H1 (cell line): ENCODE measurements around the gene MORC2.

Experiments
- ATF2 ChIP-seq: IDR thresholded peaks from 2 replicates; pipeline ENCODE4 v1.6.1; 2012; ENCODE audit warnings: low read length, inconsistent platforms
- ATF3 ChIP-seq: IDR thresholded peaks from 2 replicates; pipeline ENCODE4 v1.6.1; 2011; ENCODE audit warnings: low read depth, mild to moderate bottlenecking, low read length; ENCODE audit not compliant: insufficient read depth
- BRCA1 ChIP-seq: IDR thresholded peaks from 2 replicates; pipeline ENCODE4 v1.6.1; 2012; ENCODE audit warnings: low read depth, low read length, improper control_type of control experiment
- CTCF ChIP-seq, 3 experiments: IDR thresholded peaks; 1 replicate in 2 of 3; 2 replicates in 1 of 3; pipeline versions ENCODE4 v1.5.1 to v1.6.1; 2011; ENCODE audit warnings: low read length in 3 of 3, mild to moderate bottlenecking in 3 of 3, inconsistent platforms in 2 of 3, low read depth in 1 of 3, moderate library complexity in 1 of 3; ENCODE audit not compliant: insufficient read depth in 1 of 3; ENCODE audit errors: control extremely low read depth in 1 of 3
- EGR1 ChIP-seq: IDR thresholded peaks from 2 replicates; pipeline ENCODE4 v1.6.1; 2011; ENCODE audit warnings: low read depth, low read length, borderline replicate concordance
- EP300 ChIP-seq, 2 experiments: IDR thresholded peaks; 1 replicate in 1 of 2; 2 replicates in 1 of 2; pipeline ENCODE4 v1.6.1; 2011 to 2012; ENCODE audit warnings: low read depth in 2 of 2, low read length in 2 of 2, mild to moderate bottlenecking in 2 of 2, borderline replicate concordance in 1 of 2, inconsistent platforms in 1 of 2, moderate library complexity in 1 of 2
- EZH2 ChIP-seq: fragments of 200-600 bp; sonication (generic); IDR thresholded peaks from 2 replicates; pipeline ENCODE4 v1.7.1; 2012; ENCODE audit warnings: low read depth, mild to moderate bottlenecking, moderate library complexity, low read length, inconsistent platforms; ENCODE audit not compliant: severe bottlenecking
- POLR2A ChIP-seq, 2 experiments: IDR thresholded peaks; 1 replicate in 1 of 2; 2 replicates in 1 of 2; pipeline ENCODE4 v1.6.1; 2011; ENCODE audit warnings: low read depth in 2 of 2, low read length in 2 of 2, mild to moderate bottlenecking in 2 of 2; ENCODE audit errors: control extremely low read depth in 1 of 2
- SRF ChIP-seq: IDR thresholded peaks from 2 replicates; pipeline ENCODE4 v1.6.1; 2011; ENCODE audit warnings: mild to moderate bottlenecking, low read depth, low read length, moderate library complexity
- SUZ12 ChIP-seq: fragments of 200-600 bp; sonication (generic); IDR thresholded peaks from 2 replicates; pipeline ENCODE4 v1.6.1; 2012; ENCODE audit warnings: mild to moderate bottlenecking, inconsistent platforms, low read length, moderate library complexity, mixed read lengths
- TAF1 ChIP-seq: IDR thresholded peaks from 2 replicates; pipeline ENCODE4 v1.6.1; 2011; ENCODE audit warnings: mild to moderate bottlenecking, low read depth, low read length
- TCF12 ChIP-seq: IDR thresholded peaks from 2 replicates; pipeline ENCODE4 v1.6.1; 2011; ENCODE audit warnings: low read depth, mild to moderate bottlenecking, low read length
- YY1 ChIP-seq: IDR thresholded peaks from 2 replicates; pipeline ENCODE4 v1.6.1; 2011; ENCODE audit warnings: low read depth, mild to moderate bottlenecking, low read length

GRCh38 chr22:30944986-30945385 lies 23.6 kb downstream of the MORC2 start:
- TF ChIP-seq SRF (no peak), CTCF (IDR thresholded peaks at IDR 0.05; ENCODE audit: control extremely low read depth in 1 of 3, insufficient read depth in 1 of 3, low read depth in 1 of 3, low read length in 3 of 3) (no peak), POLR2A (IDR thresholded peaks at IDR 0.05; ENCODE audit: control extremely low read depth in 1 of 2, low read depth in 2 of 2, low read length in 2 of 2) (no peak), TCF12 (no peak), EGR1 (no peak), BRCA1 (no peak), EP300 (IDR thresholded peaks at IDR 0.05; ENCODE audit: borderline replicate concordance in 1 of 2, low read depth in 2 of 2, low read length in 2 of 2) (no peak), SUZ12 (no peak), ATF2 (no peak), YY1 (no peak), ATF3 (no peak), TAF1 (no peak), EZH2 (no peak)
